Coronary artery (tissue), 2 donors: ENCODE data around the gene BBOX1.

Source experiments
- DNase-seq: peaks from one replicate; pipeline ENCODE4 v3.0.0-alpha.2; 2017; ENCODE audit warnings: low spot score
- H3K27ac ChIP-seq, 2 donors: fragments of 200-600 bp; sonication (generic); one replicate each; pipeline ENCODE4 v1.5.1; 2016 to 2019
- H3K4me3 ChIP-seq: fragments of 200-600 bp; sonication (generic); 2 replicates; pipeline ENCODE4 v1.5.1; 2016; ENCODE audit warnings: mild to moderate bottlenecking, moderate library complexity
- TF ChIP-seq, protein P1 (sequence below): fragments of 200-600 bp; sonication (generic); IDR thresholded peaks from one replicate; pipeline ENCODE4 v1.5.1; 2019; ENCODE audit warnings: antibody characterized with exemption

The BBOX1 gene

DNA sequence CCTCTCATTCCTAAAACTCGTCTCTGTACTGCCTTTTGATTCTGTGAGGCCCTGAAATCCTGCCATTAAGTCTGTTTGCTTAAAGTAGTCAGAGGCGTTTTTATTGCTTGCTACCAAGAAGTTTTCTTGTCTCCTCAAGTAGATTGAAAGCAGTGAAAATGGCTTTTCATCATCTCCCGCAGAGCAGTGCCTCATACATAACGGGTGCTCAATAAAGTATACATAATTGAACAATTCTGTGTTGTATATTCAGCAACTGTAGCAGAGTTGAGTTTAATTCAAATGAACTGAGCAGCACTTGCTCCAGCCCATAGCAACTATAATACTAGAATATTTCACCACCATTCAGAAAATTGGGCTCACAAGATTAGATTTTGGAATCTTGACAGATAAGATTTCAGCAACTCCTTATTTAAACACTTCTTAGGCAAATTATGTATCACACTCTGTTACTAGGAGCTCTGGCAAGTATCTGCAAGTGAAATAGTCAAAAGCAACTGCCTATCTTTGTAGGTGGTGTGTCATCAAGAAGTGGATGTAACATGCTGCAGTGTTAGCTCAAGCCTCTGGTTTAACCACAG is 26.7 kb upstream of the BBOX1 start:
- Histone ChIP-seq H3K27ac (peak overlapping the region; percentile 21 to 41), H3K4me3 (no peak overlapping the region)
- DNase-seq = no peak
- TF ChIP-seq, protein P1, sequence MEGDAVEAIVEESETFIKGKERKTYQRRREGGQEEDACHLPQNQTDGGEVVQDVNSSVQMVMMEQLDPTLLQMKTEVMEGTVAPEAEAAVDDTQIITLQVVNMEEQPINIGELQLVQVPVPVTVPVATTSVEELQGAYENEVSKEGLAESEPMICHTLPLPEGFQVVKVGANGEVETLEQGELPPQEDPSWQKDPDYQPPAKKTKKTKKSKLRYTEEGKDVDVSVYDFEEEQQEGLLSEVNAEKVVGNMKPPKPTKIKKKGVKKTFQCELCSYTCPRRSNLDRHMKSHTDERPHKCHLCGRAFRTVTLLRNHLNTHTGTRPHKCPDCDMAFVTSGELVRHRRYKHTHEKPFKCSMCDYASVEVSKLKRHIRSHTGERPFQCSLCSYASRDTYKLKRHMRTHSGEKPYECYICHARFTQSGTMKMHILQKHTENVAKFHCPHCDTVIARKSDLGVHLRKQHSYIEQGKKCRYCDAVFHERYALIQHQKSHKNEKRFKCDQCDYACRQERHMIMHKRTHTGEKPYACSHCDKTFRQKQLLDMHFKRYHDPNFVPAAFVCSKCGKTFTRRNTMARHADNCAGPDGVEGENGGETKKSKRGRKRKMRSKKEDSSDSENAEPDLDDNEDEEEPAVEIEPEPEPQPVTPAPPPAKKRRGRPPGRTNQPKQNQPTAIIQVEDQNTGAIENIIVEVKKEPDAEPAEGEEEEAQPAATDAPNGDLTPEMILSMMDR = no peak

DNA sequence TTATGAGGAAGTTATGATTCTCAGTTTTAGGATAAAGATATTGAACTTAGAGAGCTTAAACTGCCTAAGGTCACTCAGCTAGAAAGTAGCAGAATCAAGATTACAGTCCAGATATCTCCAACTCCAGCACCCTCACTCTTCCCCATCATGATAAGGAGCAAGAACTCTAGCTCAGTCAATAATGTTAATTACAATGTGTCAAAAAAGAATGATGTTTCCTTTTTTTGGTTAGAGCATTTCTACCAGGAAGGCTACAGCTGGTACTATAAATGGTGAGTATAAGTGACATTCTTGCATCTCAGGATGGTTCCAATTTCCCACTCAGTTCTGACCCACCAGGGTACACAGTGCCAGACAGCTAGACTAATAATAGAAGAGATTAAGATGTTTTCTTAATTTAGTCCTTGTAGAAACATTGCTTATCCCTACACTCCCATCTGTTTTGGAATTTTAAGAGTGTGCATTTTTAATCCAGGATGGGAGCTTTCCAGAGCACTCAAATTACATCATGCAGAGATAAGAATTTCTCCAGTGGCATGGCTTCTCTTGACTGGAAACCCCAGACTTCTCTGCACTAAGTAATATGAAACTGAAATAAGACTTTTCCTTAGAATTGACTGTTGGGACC is 21.6 kb upstream of the BBOX1 start:
- TF ChIP-seq, protein P1 = no peak
- Histone ChIP-seq H3K4me3 (no peak overlapping the region), H3K27ac (peak overlapping the region; percentile 60 to 66)
- DNase-seq = no peak

DNA sequence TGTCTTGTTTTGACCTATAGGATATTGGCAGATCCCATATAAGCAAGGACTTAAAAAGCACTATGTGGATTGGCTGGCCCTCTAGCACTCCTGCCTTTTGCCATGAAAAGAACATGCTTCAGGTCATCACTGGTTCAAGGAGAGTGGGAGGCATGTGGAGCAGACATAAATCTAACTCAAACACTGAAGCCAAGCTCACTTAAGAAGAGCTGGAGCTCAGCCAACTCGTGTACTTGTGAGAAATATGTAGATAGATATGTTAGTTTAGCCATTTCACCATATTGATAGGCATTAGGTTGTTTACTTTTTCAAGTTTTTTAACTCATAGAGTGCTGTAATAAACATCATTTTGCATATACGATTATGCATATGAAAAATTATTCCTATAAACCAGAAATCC is 19.9 kb upstream of the BBOX1 start:
- TF ChIP-seq, protein P1 = no peak
- H3K27ac ChIP-seq = no peak overlapping the region
- DNase-seq = no peak
- no peak overlapping the region for H3K4me3 ChIP-seq

DNA sequence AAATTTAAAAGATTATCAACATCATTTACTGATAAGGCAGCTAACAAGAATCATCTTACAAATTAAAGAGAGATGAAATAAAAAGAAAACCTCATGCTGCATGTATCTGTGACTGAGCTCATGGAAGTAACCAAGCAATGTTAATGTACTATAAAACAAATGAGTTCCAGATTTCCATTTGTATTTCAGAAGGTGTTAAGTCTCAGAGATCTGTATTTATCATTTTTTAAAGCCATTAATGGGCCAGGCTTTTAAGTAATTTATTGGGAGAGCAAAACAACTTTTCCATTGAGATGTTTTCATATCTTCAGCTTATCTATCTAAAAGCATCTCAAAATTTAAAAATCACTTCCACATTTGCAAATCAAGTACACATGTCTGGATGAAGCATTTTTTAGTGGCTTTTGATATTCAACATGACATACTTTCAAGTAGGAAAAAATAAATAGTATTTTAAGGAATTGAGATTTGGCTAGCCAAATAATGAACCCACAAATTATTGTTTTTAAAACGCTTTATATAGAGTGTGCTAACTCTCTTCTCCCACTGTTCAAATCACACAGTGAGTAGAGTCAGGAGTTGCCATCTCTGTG is 17.9 kb upstream of the BBOX1 start:
- DNase-seq = no peak
- no peak overlapping the region for H3K4me3 ChIP-seq
- H3K27ac ChIP-seq = no peak overlapping the region
- TF ChIP-seq, protein P1 = no peak

DNA sequence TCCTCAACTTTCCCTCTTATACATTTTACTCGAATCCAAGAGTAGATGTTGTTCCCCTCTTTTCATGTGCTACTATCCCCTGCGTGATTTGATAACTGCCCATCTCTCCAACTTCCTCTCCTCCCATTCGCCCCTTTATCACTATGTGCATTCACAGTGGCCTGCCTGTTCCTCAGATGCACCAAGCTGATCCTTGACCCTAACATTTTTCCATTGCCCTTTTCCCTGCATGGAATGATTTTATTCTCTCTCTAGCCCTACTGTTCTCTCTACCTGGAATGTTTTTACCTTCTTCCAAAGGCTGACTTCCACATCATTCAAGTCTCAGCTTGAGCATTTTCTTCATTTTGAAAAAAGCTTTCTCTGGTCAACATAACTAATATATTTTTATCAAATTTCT is 15.8 kb upstream of the BBOX1 start:
- no peak for DNase-seq
- Histone ChIP-seq H3K4me3 (no peak overlapping the region), H3K27ac (no peak overlapping the region)
- TF ChIP-seq, protein P1 = no peak

DNA sequence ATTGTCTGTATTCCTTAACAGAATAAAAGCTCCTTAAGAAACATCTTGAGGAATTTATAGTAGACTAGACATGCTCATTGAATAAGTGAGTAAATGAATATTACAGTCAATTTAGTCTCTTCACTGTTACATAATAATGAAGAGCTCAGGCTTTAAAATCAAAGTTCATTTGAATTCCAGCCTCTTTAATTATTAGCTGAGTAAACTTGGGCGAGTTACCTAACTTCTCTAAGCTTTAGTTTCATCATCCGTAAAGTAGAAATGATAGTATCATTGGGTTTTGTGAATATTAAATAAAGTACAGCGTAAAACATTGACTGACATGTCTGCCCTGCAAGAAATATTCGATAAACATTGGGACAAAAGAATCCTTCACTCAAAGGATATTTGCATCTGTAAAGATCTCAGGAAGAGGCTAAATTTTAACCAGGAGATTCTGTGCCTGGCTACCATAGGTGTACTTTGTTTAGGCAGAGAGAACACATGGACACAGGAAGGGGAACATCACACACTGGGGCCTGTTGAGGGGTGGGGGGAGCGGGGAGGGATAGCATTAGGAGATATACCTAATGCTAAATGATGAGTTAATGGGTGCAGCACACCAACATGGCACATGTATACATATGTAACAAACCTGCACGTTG is 15.2 kb upstream of the BBOX1 start:
- TF ChIP-seq, protein P1 = no peak
- Histone ChIP-seq H3K27ac (no peak overlapping the region), H3K4me3 (no peak overlapping the region)
- no peak for DNase-seq
